BLaER1 (cell line): ENCODE measurements around the gene ALOX15B.

ENCODE experiments used
- H3K27ac ChIP-seq: shearing (Covaris generic); formaldehyde crosslinking; 2 replicates; pipeline ENCODE4 v1.8.1; 2022
- H3K27me3 ChIP-seq: shearing (Covaris generic); formaldehyde crosslinking; 2 replicates; pipeline ENCODE4 v1.8.1; 2022
- H3K36me3 ChIP-seq: shearing (Covaris generic); formaldehyde crosslinking; 2 replicates; pipeline ENCODE4 v1.8.1; 2022
- H3K4me1 ChIP-seq: shearing (Covaris generic); formaldehyde crosslinking; 2 replicates; pipeline ENCODE4 v1.8.1; 2022
- H3K4me2 ChIP-seq: shearing (Covaris generic); formaldehyde crosslinking; 2 replicates; pipeline ENCODE4 v1.8.1; 2022
- H3K4me3 ChIP-seq: shearing (Covaris generic); formaldehyde crosslinking; 2 replicates; pipeline ENCODE4 v1.8.1; 2022
- H3K9ac ChIP-seq: shearing (Covaris generic); formaldehyde crosslinking; 2 replicates; pipeline ENCODE4 v1.8.1; 2022
- H3K9me3 ChIP-seq: shearing (Covaris generic); formaldehyde crosslinking; 2 replicates; pipeline ENCODE4 v1.8.1; 2022
- H4K20me1 ChIP-seq: shearing (Covaris generic); formaldehyde crosslinking; 2 replicates; pipeline ENCODE4 v1.8.1; 2022
- Cebpa-rat ChIP-seq: shearing (Covaris generic); IDR thresholded peaks from 2 replicates; pipeline ENCODE4 v1.8.1; 2022

The ALOX15B gene

DNA sequence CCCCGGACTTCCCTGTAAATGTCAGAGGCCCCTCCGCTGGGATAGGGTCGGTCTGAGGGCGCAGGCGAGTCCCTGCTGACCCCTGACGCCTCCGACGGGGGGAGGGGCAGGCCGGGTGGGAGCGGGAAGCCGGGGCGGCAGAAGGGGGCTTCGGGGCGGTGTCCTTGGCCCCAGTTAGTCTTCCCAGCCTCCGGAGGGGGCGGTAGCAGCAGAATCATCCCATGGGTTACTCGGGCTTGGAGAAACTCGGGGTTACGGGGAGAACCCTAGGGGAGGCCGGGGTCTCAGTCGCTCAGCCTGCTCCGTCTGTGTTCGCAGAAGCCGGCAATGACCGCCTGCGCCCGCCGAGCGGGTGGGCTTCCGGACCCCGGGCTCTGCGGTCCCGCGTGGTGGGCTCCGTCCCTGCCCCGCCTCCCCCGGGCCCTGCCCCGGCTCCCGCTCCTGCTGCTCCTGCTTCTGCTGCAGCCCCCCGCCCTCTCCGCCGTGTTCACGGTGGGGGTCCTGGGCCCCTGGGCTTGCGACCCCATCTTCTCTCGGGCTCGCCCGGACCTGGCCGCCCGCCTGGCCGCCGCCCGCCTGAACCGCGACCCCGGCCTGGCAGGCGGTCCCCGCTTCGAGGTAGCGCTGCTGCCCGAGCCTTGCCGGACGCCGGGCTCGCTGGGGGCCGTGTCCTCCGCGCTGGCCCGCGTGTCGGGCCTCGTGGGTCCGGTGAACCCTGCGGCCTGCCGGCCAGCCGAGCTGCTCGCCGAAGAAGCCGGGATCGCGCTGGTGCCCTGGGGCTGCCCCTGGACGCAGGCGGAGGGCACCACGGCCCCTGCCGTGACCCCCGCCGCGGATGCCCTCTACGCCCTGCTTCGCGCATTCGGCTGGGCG, 35.9 kb upstream of the ALOX15B start:
- peak overlapping the region; percentile 57 for H3K4me2 ChIP-seq
- no peak overlapping the region for H3K9ac ChIP-seq
- TF ChIP-seq Cebpa-rat = no peak
- H3K27me3 ChIP-seq = peaks cover 51% of the 10 kb centered on the region
- H3K4me1 ChIP-seq = peaks cover 15% of the 10 kb centered on the region
- peaks cover 15% of the 10 kb centered on the region; the same call in 1 of the 2 replicates for H4K20me1 ChIP-seq
- H3K9me3 ChIP-seq = peaks cover 6% of the 10 kb centered on the region; the same call in 1 of the 2 replicates
- no peaks in the 10 kb centered on the region for H3K36me3 ChIP-seq
- 0 out of 2 replicates have a peak overlapping the region, but pooled peaks have one; percentile 7 for H3K4me3 ChIP-seq
- H3K27ac ChIP-seq = no peak overlapping the region

DNA sequence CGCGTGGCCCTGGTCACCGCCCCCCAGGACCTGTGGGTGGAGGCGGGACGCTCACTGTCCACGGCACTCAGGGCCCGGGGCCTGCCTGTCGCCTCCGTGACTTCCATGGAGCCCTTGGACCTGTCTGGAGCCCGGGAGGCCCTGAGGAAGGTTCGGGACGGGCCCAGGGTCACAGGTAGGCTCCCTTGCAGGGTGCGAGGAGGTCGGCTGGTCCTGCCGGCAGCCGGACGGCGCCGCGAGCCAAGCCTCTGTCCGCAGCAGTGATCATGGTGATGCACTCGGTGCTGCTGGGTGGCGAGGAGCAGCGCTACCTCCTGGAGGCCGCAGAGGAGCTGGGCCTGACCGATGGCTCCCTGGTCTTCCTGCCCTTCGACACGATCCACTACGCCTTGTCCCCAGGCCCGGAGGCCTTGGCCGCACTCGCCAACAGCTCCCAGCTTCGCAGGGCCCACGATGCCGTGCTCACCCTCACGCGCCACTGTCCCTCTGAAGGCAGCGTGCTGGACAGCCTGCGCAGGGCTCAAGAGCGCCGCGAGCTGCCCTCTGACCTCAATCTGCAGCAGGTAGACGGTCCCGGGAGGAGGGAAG, 35.2 kb upstream of the ALOX15B start:
- Histone ChIP-seq H3K4me3 (no peak overlapping the region), H3K4me1 (peaks cover 15% of the 10 kb centered on the region), H3K36me3 (no peaks in the 10 kb centered on the region), H3K27ac (no peak overlapping the region), H3K9me3 (peaks cover 6% of the 10 kb centered on the region; the same call in 1 of the 2 replicates), H3K9ac (no peak overlapping the region), H3K4me2 (no peak overlapping the region), H3K27me3 (peaks cover 51% of the 10 kb centered on the region), H4K20me1 (peaks cover 15% of the 10 kb centered on the region; the same call in 1 of the 2 replicates)
- TF ChIP-seq Cebpa-rat = no peak

DNA sequence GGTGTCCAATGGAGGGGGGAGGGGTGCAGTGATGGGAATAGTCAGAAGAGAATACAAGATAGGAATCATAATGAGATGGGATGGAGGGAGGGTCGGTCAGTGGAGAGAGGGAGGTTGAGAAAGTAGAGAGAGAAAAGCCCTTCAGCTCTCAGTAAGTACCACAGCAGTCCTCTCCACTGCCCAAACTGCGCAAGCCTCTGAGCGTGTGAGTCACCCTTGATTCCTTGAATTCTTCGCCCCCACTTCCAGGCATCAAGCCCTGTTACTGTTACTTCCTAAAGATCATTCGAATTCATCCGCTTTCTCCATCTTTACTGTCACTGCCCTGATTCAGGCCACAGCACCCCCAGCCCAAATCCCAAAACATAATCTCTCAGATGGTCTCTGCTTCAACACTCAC, 34.0 kb upstream of the ALOX15B start:
- peaks cover 51% of the 10 kb centered on the region for H3K27me3 ChIP-seq
- TF ChIP-seq Cebpa-rat = no peak
- H4K20me1 ChIP-seq = peaks cover 15% of the 10 kb centered on the region; the same call in 1 of the 2 replicates
- no peak overlapping the region for H3K4me3 ChIP-seq
- no peak overlapping the region for H3K27ac ChIP-seq
- no peak overlapping the region for H3K4me2 ChIP-seq
- peaks cover 6% of the 10 kb centered on the region; the same call in 1 of the 2 replicates for H3K9me3 ChIP-seq
- H3K9ac ChIP-seq = no peak overlapping the region
- H3K36me3 ChIP-seq = no peaks in the 10 kb centered on the region
- peaks cover 15% of the 10 kb centered on the region for H3K4me1 ChIP-seq

GRCh38 chr17:8005357-8005756, 33.5 kb upstream of the ALOX15B start:
- Histone ChIP-seq H3K4me3 (no peak overlapping the region), H3K9ac (no peak overlapping the region), H3K4me1 (peaks cover 15% of the 10 kb centered on the region), H3K27me3 (peaks cover 50% of the 10 kb centered on the region), H4K20me1 (peaks cover 15% of the 10 kb centered on the region; the same call in 1 of the 2 replicates), H3K9me3 (peaks cover 6% of the 10 kb centered on the region; the same call in 1 of the 2 replicates), H3K36me3 (no peaks in the 10 kb centered on the region), H3K27ac (no peak overlapping the region), H3K4me2 (no peak overlapping the region)
- TF ChIP-seq Cebpa-rat = no peak

DNA sequence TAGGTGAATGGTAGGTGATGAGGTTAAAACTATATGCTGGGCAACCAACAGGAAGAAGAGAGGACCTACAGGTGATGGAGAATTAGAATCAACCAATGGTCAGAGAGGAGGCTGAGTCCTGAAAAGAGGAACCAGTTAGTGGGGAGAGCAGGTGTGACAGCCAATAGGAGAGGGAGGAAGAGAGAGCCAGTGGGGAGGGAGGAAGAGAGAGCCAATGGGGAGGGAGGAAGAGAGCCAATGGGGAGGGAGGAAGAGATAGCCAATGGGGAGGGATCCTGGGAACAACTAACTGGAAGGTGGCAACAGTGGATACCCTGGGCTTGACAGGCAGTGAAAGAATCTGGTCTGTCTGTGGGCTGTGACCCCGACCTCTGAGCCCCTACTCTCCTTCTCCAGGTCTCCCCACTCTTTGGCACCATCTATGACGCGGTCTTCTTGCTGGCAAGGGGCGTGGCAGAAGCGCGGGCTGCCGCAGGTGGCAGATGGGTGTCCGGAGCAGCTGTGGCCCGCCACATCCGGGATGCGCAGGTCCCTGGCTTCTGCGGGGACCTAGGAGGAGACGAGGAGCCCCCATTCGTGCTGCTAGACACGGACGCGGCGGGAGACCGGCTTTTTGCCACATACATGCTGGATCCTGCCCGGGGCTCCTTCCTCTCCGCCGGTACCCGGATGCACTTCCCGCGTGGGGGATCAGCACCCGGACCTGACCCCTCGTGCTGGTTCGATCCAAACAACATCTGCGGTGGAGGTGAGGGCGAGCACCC, 32.7 kb upstream of the ALOX15B start:
- H3K9me3 ChIP-seq = peaks cover 6% of the 10 kb centered on the region; the same call in 1 of the 2 replicates
- H3K27me3 ChIP-seq = peaks cover 42% of the 10 kb centered on the region
- TF ChIP-seq Cebpa-rat = no peak
- H4K20me1 ChIP-seq = peaks cover 15% of the 10 kb centered on the region; the same call in 1 of the 2 replicates
- H3K4me2 ChIP-seq = no peak overlapping the region
- H3K4me3 ChIP-seq = no peak overlapping the region
- no peak overlapping the region for H3K9ac ChIP-seq
- H3K36me3 ChIP-seq = no peaks in the 10 kb centered on the region
- peaks cover 15% of the 10 kb centered on the region for H3K4me1 ChIP-seq
- H3K27ac ChIP-seq = no peak overlapping the region

DNA sequence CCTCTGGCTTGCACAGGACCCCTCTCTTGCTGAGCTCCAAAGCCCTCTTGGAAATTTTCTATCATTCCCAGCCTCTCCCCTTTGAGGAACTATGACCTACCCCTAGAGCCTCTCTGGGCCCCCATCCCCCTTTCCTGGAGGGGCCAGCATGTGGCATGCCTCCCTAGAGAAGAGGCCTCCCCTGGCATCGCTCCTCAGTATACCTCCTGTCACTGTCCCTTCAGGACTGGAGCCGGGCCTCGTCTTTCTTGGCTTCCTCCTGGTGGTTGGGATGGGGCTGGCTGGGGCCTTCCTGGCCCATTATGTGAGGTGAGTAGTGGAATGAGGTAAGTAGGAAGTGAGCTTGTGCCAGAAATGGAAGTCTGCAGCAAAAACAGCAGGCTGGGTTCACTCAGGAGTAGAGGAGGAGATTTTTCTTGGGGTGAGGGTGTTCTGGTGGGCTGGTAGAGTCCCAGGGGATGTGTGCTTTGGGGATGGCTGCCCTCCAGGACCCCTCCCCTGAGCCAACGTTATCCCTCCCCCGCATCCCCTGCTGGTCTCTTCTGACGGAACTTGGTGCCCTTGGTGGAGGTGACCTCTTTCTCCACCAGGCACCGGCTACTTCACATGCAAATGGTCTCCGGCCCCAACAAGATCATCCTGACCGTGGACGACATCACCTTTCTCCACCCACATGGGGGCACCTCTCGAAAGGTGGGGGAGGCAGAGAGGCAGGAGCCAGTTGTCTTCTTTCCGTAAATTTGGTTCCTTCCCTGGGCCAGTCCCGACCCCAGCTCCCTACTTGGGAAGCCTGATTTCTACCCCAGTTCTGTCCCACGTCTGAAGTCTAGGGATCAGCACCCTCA, 31.8 kb upstream of the ALOX15B start:
- H3K4me1 ChIP-seq = peaks cover 12% of the 10 kb centered on the region
- peaks cover 6% of the 10 kb centered on the region; the same call in 1 of the 2 replicates for H3K9me3 ChIP-seq
- no peak for TF ChIP-seq Cebpa-rat
- peaks cover 15% of the 10 kb centered on the region; the same call in 1 of the 2 replicates for H4K20me1 ChIP-seq
- H3K36me3 ChIP-seq = no peaks in the 10 kb centered on the region
- H3K27ac ChIP-seq = no peak overlapping the region
- H3K9ac ChIP-seq = no peak overlapping the region
- H3K4me3 ChIP-seq = no peak overlapping the region
- H3K4me2 ChIP-seq = no peak overlapping the region
- peaks cover 40% of the 10 kb centered on the region for H3K27me3 ChIP-seq

- peaks cover 6% of the 10 kb centered on the region; the same call in 1 of the 2 replicates for H3K9me3 ChIP-seq
- TF ChIP-seq Cebpa-rat = no peak
- peaks cover 12% of the 10 kb centered on the region; the same call in 1 of the 2 replicates for H4K20me1 ChIP-seq
- H3K27me3 ChIP-seq = peaks cover 37% of the 10 kb centered on the region
- no peak overlapping the region for H3K4me2 ChIP-seq
- H3K9ac ChIP-seq = no peak overlapping the region
- H3K4me3 ChIP-seq = no peak overlapping the region
- no peaks in the 10 kb centered on the region for H3K36me3 ChIP-seq
- H3K4me1 ChIP-seq = peaks cover 7% of the 10 kb centered on the region
- H3K27ac ChIP-seq = no peak overlapping the region
Observed at GRCh38 chr17:8007836-8008235, 31.0 kb upstream of the ALOX15B start.

DNA sequence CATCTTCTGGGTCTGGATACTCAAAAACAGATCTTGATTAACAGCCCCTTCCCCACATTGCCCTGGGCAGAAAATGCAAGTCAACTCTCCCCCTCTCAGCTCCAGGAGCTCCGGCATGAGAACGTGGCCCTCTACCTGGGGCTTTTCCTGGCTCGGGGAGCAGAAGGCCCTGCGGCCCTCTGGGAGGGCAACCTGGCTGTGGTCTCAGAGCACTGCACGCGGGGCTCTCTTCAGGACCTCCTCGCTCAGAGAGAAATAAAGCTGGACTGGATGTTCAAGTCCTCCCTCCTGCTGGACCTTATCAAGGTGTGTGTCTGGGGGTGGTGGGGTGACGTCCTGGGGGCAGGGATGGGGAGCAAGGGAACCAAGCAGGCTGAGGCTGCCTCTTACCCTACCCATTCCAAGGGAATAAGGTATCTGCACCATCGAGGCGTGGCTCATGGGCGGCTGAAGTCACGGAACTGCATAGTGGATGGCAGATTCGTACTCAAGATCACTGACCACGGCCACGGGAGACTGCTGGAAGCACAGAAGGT, 26.7 kb upstream of the ALOX15B start:
- H3K4me2 ChIP-seq = no peak overlapping the region
- no peaks in the 10 kb centered on the region for H3K9me3 ChIP-seq
- no peak overlapping the region for H3K9ac ChIP-seq
- no peak overlapping the region for H3K27ac ChIP-seq
- H3K36me3 ChIP-seq = no peaks in the 10 kb centered on the region
- peaks cover 44% of the 10 kb centered on the region for H3K27me3 ChIP-seq
- TF ChIP-seq Cebpa-rat = no peak
- peaks cover 30% of the 10 kb centered on the region for H3K4me1 ChIP-seq
- H3K4me3 ChIP-seq = no peak overlapping the region
- peaks cover 25% of the 10 kb centered on the region; the same call in 1 of the 2 replicates for H4K20me1 ChIP-seq
